HT-29 (cell line): ENCODE results near the gene EEPD1. TPM values are rescaled to one million over a fixed set of nuclear protein-coding genes. Genes with fewer than 3 reads are reported as not detected.

ENCODE experiments used
- DNase-seq: peaks from one replicate; pipeline ENCODE4 v3.0.0-alpha.2; 2015; ENCODE audit warnings: low spot score
- total RNA-seq: library from RNA; depleted of rRNA; stranded (reverse); fragments of >200 nt; shearing (Covaris generic); gene quantifications from 2 replicates; pipeline ENCODE4 v1.2.3, GENCODE V29; 2014

The EEPD1 gene
- total RNA-seq, 1 experiment from 2014 or later: 44.7 TPM

DNA sequence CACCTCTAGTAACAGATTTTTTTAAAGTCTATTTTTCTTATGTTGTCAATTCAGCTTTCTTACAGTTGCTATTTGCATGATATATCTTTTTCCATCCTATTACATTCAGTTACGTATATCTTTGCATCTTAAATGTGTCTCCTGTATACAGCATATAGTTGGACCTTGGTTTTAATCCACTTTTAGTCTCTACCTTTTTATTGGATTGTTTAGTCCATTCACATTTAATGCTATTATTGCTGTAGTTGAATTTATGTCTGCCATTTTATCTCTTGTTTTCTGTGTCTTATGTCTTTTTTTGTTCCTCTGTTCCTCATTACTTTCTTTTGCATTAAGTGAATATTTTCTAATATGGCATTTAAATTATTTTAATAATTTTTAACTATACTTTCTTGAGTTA is 100.6 kb downstream of the EEPD1 start:
- DNase-seq: no peak

DNA sequence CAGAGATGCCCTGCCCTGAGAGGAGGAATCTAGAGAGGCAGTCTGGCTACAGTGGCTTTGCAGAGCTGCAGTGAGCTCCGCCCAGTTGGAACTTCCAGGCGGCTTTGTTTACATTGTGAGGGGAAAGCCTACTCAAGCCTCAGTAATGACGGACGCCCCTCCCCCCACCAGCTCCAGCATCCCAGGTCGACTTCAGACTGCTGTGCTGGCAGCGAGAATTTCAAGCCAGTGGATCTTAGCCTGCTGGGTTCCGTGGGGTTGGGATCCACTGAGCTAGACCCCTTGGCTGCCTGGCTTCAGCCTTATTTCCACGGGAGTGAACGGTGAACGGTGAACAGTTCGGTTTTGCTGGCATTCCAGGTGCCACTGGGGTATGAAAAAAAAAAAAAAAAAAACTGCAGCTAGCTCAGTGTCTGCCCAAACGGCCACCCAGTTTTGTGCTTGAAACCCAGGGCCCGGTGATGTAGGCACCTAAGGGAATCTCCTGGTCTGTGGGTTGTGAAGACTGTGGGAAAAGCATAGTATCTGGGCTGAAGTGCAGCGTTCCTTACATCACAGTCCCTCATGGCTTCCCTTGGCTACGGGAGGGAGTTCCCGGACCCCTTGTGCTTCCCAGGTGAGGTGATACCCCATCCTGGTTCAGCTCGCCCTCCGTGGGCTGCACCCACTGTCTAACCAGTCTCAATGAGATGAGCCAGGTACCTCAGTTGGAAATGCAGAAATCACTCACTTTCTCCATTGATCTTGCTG is 105.6 kb downstream of the EEPD1 start:
- DNase-seq: peak; percentile 97

DNA sequence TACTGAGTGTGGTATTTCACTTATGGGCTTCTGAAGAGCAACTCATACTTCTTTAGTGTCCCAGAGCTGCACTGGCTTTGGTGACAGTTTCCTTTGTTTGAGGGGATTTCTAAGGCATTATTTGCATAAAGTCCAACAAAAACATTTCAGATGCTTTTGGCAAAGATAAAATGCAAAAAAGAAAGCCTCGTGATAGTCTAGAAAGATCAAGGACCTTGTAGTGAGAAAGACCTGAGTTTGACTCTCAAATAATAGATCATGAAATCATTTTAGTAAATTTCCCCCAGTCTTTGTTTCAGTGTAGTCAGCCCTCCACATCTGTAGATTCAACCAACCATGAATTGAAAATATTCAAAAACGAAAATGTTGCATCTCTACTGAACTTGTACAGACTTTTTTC is 107.4 kb downstream of the EEPD1 start:
- no peak for DNase-seq

DNA sequence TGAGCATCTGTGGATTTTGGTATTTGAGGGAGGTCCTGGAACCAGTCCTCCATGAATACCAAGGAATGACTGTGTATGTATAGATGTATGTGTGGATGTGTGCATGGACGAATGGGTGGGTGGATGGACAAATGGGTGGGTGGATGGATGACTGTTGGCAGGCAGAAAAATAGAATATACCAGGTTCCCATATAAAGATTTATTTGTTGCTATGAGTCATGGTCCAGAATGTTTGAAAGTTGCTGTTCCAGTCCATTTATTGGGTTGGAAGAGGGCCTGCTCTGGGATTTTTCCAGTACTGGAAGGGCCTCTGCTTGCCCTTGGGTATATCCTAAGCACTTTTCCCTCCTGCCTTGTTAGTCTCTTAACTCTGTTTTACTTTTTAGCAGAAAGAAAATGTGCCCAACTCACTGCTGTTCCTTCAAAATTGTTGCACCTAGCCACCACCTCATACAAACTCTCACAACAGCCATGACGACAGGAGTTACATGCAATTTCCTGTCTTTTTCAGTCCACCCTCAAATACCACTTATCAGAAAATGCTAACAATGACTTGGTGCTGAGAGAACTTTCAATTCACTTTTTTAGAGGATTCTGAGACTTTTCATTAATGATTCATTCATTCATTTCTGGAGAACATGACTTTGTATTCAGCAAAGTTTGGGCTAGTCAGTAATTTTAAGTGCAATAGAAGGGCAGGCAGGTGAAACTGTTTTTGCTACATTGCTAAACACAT is 108.1 kb downstream of the EEPD1 start:
- peak; percentile 31 for DNase-seq

DNA sequence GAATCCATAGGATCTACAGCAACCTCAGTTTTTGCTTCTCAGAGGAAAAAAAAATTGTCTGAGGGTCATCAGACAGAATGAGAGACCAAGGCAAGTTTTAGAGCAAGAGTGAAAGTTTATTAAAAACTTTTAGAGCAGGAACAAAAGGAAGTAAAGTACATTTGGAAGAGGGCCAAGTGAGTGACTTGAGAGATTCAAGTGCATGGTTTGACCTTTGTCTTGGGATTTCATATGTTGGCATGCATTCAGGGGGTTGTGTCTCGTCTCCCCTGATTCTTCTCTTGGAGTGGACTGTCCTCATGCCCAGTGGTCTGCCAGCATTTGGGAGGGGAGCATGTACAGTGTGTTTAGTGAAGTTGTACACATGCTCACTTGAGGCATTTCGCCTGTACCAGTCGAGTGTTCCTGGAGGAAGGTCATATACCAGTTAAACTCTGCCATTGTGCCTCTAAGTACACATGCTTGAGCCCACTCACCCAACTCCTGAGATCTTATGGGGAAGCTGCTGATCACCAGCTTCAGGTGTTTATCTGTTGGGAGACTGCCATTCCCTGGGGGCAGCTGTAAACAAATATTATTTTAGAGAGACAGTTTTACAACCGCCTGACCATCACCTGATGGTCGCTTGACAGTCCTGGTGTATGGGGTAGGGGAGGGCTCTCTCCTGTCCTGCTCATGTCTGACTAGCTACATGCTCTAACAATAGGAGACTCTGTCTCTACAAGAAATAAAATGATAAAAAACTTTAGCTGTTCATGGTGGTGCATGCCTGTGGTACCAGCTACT is 109.4 kb downstream of the EEPD1 start:
- peak; percentile 58 for DNase-seq

DNA sequence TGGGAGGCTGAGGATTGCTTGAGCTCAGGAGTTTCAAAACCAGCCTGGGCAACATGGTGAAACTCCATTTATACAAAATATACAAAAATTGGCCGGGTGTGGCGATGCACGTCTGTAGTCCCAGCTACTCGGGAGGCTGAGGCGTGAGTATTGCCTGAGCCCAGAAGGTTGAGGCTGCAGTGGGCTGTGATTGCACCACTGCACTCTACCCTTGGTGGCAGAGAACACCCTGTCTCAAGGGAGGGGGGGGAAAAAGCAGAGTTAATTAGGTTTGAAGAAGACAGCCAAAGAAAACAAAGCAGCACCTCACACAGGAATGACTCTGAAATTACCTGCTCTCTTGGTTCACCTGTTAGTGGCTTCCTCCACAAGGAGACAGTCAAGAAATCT is 110.0 kb downstream of the EEPD1 start:
- DNase-seq: no peak

DNA sequence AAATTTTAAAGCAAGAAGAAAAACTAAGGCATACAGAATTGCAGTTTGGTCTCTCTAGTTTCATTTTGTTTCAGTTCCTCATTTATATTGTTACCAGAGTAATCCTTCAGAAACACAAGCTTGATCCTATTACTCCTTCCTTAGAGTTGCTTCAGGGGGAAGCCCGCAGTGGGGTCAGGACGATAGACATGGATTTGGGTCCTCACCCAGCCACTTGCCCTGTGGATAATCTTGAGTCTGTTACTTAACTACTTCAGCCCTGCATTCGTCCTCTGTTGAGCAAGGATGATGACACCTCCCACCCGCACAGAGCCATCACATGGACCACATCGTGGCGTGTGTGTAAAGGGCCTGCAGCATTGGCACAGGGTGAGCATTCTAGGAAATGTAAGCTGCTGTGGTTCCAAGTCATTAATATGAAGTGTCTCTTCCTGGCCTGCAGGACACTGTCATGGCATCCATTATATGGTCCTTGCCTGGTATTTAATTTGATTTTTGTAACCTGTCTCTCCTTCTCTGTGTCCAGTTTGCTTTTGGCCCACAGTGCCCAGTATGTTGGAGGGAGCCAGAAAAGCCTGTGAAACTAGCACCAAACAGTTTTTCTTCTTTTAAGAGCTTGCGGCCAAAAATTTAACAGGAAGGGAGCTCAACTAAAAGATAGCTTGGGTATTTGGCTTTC is 111.2 kb downstream of the EEPD1 start:
- no peak for DNase-seq

DNA sequence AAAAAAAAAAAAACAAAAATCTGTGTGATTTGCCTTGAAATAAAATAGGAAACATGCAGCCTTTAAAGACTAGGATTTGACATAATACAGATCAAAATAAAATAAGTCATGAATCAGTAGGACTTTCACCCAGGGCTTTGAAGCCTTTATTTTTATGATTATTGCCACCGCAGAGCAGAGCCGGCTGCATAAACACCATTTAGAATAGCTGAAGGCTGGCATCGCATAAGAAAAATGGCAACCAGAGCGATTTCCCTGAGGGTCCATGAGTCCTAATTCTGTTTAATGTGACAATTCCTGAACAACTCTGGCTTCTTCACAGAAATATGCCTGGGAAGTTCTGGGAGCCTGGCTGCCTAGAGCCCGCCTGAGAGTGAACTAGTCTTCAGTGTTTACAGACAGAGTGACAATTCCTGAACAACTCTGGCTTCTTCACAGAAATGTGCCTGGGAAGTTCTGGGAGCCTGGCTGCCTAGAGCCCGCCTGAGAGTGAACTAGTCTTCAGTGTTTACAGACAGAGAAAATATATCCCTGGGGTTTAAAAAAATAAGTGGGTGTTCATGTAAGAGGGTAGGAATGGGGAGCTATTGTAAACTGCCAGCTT is 112.0 kb downstream of the EEPD1 start:
- no peak for DNase-seq

DNA sequence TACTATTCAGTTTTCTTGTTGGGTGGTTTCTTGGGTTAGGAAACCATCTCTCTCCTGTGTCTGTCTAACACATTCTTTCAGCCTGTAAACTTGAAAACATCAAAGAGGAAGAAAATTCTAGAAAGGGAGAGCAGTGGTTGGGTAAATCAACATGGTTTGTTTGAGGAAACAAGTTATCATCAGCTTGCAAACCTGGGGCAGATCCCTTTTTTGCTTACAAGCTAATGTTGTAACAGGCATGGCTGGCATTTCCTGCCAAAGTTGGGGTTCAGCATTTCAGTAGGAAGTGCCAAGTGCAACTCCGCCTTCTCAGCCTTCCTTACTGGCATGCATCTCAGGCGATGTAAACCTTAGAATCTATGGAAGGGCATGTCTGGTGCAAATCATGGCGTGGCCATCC is 112.6 kb downstream of the EEPD1 start:
- peak; percentile 71 for DNase-seq

DNA sequence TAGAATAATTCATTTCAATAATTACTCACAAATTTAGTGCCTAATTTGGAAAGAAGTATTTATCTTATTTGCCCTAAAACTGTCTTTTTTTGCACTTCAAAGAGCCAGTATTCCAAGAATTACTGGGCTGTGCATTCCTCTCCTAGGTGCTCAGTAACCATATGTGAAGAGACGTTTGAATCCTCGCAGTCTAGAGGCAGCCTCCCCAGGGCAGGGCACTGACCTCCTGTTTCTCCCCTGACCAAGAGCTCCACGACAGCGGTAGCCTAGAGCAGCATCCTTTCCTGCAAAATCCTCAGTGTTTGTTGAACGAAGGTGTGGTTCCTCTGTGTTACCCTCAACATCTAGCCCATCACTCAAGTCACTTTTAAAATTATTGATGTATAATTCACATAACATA is 113.1 kb downstream of the EEPD1 start:
- DNase-seq: peak; percentile 47

DNA sequence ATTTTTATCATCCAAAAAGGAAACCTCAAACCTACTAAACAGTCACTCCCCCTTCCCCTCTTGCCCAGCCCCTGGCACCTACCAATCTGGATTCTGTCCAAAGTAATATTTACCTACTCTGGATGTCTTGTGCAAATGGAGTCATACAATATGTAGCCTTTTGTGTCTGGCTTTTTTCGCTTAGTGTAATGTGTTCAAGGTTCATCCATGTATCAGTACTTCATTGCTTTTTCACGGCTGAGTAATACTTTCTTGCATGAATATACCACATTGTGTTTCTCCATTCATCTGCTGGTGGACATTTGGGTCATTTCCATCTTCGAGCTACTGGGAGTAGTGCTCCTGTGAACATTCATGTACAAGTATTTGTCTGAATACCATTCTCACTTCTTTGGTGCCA is 113.6 kb downstream of the EEPD1 start:
- DNase-seq: no peak

DNA sequence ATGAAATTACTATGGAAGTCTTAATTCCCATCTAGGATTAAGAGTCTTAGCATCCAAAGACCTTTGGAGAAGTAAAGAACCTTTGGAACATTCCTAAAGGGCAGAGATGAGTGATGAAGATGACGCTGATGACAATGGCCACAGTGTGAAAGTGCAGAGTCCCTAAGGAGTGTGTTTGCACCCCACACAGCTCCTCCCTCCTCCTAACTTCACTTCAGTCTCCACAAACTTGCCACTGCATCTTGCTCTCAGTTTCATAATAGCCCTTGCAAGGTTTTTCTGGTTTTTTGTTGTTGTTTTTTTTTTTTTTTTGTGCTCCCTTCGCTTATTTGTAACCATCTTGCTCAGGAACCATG is 119.1 kb downstream of the EEPD1 start:
- DNase-seq: no peak

DNA sequence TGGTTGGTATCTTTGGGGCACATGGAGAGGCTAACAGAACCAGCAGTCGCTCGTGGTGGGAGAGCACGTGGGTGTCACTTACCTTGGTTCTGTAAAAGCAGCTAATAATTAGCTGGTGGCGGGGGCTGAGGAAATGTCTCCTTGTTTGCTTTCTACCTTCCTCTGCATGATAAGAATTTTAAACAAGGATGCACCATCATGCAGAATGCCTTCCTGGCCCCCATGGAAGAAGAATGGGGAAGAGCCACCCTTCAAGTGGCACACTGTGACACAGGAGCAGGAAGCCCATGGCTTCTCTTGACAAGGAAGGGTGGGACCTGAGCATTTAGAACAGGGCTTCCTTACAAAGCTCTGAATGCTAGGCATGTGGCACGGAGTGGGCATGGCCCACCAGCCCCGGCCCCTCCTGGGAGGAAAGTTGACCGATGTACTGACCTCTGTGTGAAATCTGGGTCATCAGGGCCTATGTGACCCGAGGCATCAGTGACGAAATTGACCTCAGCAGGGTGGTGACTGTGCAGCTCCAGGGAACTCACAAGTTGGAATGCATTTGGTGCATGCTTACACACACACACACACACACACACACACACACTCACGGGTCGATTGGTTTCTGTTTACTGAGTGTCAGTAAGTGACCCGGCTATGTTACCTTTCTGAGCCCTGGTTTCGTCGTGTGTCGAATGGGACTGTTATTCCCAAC is 119.7 kb downstream of the EEPD1 start:
- peak; percentile 92 for DNase-seq

DNA sequence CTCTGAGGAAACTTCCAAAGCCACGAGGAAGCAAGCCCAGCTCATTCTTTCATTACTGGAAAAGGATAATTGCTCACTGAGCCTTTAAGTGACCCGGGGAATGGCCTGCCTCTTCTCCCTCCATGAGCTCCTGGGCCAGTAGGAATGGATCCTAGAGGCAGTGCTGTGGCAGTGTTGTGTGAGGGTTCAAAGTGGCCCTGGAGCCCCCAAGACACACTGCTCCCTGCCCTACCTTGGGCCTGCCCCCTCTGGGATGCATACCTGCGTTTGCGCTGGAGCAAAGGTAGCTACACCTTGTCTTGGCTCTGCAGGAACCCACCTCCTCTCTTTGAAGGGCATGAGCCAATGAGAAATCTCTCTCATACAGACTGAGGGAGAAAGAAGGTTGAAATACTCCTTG is 120.8 kb downstream of the EEPD1 start:
- DNase-seq: no peak

DNA sequence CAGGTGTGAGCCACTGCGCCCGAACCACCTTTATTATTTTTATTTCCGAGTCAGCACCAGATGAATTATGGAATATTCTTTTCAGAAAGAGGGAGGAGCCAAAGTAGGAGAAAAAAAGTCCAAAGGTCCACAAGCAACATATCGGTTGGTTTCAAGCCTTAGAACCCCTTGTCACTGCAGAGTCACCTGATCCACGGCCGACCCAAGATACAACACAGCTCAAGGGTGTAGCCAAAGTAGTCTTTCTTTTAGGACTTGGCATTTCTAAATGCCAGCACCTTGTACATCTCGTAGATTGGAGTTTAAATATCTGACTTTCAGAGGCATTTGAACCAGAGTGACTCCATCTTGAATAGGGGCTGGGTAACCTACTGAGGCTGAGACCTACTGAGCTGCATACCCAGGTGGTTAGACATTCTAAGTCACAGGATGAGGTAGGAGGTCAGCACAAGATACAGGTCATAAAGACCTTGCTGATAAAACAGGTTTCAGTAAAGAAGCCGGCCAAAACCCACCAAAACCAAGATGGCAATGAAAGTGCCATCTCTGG is 122.8 kb downstream of the EEPD1 start:
- DNase-seq: no peak

DNA sequence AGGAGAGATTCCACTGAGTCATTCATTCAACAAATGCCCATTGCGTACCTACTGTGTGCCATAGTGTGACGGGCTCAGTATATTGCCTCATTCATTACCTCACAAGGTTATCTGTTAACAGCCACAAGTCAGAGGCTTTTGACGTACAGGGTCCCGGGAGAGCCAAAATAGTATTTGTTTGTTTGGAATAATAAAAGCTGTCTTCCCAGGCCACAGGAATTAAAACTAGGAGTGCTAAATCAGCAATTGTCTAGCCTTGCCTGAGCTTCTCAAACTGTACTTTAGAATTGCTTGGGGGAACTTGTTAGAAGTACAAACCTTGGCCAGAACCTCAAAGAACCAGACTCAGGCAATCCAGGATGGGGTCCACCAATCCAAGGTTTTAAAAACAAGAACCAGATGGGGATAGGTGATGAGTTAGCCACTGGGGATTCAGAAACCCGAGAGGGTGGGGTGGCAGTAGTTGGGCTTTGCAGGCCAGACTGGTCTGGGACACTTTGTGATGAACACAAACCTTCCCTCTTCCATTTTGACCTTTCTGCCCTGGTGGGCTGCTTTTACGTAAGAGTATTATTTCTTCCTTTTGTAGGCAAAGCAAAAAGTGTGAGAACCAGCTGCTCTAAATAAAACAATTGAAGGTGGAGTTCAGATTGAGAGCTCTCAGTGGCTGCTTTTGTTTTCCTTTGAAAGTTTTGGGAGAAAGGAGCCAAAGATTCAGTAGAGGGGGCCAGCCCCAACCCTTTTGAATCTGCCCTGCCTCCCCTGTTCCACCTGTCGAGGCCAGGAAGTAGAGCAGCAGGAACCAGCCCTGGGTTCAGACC is 123.6 kb downstream of the EEPD1 start:
- DNase-seq: no peak

DNA sequence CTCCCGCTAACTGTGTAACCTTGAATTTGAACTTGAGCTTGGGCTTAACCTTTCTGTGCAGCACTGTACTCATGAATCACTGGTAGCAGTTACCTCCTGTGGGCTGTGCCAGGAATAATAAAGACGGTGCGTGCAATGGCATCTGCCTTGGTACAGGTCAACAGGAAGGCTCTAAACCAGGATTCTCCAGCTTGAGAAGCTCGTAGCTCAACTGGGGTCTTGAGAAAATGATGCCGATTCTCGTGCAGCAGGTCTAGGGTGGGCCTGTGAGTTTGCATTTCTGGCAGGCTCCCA is 124.1 kb downstream of the EEPD1 start:
- DNase-seq: no peak

DNA sequence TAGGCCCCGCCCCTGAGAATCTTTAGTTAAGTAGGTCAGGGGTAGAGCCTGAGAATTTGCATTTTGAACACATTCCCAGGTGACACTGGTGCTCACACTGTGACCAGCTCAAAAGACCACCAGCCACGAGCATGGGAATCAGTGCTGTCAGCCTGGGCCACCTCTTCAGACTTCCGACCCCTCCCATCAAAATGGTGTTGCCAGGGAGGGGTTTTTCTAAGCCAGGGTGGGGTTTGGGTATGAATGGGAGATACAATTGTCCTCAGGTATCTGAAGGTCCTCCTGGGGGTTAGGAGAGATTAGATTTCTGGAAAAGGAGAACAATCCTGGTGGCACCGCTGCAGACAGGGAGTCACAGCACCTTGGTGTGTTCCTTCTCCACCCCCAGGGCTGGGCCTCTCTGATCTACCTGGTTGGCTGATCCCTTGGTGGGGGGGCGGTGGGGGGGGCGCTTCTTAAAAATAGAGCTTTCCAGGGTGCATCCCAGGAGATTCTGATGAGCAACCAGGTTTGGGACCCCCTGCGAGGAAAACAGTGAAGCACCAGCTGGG is 125.1 kb downstream of the EEPD1 start:
- no peak for DNase-seq

DNA sequence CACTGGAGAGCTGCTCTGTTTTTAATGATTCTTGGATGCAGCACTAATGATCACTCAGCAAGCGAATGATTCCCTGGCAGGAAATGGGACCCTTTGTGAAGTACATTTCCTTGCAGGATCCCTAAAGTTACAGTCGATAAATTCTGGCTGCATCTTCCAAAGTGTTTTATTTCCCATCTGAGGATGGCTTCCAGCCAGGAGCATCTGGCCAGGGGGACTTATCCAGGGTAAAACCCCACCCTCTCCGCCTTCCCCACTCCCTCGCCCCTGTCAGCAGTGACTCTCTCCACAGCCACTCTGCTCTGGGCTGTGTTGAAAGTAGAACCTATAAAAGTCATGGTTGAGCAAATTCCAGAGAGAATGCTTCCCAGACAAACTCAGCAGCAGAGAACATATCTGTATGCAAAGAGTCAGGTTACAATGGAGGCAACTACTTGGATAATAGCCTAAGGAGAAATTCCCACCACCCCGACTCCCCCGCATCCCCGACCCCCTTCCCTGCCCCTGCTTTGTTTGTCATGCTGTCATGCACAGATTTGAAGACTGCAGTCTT is 125.6 kb downstream of the EEPD1 start:
- no peak for DNase-seq
